Putamen (tissue), 1 donor: ENCODE measurements around the gene EPHA6.

Experiments used
- DNase-seq: peaks from one replicate; pipeline ENCODE4 v3.0.0-alpha.2; 2016; ENCODE audit warnings: low spot score

Gene EPHA6

DNA sequence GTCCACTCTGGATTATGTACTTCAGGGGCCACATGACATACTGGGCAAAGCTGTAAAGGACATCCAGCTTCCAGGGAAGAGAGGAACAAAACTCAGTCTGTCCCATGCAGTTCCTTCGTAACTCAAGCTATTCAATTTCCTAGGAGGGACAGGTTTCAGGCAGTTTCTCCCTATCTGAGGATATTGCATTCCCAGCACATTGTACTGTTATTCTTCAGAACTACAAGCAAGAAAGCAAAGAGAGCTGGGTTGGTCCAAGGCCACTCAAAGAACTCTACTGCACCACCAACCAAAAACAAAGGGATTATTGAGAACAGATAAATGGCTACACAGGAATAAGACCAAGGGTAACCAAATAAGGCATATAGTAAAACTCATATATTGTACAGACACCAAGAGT is 832.5 kb downstream of the EPHA6 start:
- DNase-seq: no peak

DNA sequence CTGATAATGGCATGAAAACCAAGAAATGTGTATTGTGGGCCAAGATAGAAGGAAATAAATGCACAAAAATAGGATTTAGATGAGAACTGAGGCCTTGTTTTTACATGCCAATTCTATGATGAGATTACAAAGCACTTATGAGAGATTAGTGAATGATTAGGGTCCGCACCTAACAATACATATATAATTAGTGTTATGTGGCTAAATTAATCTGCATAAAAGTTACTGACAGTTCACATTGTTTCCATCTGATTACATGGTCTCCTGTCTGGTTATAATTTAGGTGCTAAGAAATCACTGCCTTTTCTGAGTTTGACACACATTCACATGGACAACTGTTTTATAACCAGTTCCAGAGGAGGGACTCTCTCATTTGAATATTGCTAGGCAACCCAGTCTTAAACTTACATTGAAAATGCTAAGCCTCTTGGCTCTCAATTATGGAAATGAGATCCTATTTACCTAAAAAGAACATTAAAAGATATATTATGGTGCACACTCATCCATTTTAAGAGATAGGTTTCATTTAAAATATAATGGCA is 833.1 kb downstream of the EPHA6 start:
- DNase-seq: no peak

DNA sequence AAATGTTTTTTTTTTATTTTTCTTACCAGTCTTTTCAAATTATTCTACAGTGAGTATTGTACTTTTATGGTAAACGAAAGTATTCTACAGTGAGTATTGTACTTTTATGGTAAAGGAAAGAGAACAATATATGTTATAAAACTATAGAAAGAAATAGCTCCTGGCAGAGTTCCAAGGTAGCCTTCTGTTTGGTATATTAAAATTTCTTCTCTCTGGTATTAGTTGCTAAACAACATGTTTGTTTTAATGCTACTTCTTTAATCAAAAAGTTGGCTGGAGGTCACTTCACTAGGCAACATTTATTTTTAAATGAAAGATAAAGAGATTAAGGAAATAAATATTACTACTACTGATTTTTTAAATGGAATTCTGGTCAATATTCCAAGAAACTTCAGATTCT is 841.6 kb downstream of the EPHA6 start:
- no peak for DNase-seq

DNA sequence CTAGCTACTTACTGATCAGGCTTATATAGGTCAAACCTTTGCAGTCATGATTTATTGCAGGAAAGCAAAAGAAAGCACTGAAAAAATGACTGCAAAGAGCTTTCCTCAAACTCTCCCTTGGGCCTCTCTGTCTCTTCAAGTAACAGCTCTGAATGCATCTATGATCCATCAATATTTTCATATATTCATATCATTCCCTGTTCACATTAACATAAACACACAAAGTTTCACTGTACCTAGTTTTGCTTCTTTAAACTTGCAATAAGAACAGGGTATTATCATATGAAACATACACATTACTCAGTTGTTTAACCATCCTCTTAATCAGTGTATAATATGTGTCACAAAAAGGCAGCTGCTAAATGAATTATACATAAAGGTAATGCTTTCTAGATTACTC is 842.2 kb downstream of the EPHA6 start:
- DNase-seq: no peak

DNA sequence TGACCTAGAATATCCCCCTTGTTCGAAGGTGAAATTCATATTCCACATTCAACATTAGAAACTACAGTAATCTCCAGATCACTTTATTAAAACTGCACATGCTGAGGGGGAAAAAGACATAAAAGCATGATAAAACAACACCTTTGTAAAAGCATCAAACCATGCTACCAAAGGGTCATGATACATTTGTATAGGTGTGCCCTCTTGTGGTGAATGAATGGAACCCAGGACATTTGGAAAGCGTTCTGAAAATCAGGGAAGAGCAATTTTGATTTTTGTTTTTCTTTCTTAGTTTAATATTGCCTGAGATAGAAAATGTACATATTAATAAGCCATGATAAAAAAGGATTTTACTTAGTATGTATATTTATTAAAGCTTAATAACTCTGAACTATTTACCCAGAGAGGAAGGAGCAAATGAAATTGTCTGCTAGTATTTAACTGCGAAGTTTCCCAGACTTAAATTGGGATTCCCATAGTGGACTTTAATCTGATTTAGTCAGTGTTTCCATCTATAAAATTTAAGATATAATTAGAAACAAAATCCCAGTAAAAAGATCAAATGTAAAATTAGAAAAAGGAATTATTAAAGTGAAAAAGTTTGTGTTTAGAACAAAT is 844.4 kb downstream of the EPHA6 start:
- peak; percentile 6 for DNase-seq

DNA sequence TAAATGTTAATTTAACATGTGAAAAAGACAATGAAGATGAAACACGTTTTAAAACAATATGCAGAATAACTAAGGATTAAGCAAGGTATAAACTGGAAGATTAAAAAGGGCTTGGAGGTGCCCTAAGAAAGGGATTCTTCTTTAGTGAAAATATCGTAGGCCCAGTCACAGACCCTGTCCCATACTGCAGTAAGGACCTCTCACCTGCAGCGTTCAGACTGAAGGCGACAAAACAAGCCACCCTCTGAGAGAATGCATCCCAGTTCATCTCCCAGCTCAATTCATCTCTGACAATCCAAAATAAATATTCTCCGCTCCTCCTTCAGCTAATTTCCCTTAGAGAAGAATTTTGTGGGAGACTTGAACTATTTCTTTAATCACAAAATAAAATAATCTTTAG is 847.9 kb downstream of the EPHA6 start:
- no peak for DNase-seq

DNA sequence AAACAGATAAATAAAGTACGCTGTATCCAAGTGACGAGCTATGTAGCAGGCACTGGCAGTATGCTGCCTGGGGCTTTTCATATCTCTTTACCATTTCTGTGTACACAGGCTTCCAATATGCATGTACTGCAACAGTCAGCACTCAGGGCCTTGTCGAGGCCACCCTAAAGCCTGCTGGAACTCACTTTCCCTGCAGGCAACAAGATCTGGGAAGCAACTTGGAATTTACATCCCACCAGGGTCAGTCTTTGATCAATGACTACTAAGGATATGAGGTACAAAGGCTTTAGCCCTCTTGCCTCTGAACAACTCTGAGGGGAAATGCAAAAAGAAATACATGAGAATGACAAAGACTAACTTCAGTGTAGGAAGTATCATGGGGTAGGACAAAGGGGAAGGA is 848.4 kb downstream of the EPHA6 start:
- DNase-seq: no peak

DNA sequence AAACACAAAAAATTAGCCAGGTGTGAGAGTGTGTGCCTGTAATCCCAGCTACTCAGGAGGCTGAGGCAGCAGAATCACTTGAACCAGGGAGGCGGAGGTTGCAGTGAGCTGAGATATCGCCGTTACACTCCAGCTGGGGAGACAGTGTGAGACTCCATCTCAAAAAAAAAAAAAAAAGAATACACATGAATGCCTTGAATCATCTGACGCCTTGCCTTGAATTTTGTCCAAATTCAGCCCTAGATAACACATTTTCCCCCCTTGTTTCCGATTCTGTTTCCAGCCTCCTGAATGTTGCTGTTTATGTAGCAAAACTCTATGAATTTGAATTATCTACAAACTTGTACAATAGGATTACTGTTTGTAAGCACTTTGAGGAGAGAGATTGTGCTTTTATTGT is 851.5 kb downstream of the EPHA6 start:
- DNase-seq: no peak

DNA sequence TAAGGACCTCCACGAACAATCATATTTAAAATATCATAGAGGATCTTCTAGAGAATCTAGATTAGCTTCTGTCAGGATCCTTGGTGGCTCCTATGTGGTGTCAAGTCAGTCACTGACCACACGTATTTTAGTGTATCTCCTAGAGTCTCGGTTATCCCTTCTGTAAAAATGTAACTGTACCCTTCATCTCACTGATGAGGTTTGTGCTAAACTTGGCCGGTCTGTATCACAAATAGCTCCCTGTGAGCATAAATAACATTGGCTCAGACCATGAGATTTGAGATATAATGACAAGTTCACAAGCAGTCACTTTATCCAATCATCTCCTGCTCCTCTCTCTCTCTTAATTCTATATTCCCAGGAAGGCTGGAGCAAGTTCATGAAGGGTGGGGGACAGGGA is 856.6 kb downstream of the EPHA6 start:
- no peak for DNase-seq

DNA sequence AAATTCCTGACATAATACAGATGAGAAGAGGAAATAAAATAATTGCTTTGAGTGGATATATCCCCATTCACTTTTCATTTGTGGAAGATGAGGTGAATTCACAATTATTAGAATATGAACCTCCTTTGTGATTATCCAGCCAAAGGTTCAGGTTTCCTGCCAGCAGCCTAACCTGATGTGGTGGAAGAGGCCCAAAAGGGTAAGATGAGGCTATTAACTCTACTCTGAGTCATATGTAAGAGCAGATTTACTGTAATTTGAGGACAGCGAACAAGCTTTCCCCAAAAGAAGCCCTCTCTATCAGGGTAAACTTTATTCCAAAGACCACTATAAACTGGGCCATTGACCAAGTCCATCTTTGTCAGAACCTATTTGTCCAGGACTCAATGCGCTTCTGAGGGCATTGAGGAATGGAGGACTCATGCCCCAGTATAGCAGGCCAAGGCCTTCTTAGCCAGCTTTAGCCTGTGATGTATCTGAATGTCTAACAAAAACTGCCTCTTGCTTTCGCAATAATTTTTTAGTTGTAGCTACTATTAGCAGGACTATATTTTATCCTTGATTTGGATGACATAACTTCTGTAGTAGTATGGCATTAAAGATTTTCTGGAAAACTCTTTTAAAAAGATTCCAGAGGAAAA is 859.1 kb downstream of the EPHA6 start:
- DNase-seq: no peak

DNA sequence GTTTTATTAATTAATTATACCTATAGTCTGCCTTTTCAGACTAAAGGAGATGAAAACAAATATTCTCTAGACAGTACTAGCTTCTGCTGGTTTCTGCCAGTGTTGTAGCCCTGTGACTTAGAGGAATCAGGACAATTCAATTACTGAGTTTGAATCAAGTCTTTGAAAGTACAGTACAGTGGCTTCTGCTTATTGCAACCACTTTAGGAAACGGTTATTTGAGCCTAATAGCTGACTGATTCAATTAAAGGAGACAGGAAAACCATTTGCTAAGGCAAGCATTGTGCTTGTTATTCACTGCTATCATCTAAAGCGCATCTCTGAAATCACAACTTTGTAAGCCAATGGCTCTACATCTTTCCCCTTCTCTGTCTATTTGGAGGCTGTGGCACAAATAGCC is 860.1 kb downstream of the EPHA6 start:
- DNase-seq: no peak

DNA sequence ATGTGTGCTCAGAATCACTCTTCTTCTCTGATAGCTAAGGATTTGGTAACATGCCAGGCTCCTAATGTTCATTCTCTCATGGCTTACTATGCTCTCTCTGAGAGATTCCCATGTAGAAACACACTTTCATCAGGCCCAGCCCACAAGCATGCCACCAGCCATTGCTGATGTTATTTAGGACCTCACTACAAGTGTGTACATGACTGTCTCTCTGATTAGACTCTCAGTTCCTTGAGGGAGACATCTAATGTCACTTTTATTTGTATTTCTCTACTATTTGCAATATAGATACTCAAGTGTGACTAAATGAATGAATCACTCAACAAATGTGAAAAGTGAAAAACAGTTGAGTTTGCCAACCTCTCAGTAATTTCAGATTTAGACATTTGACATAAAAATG is 865.8 kb downstream of the EPHA6 start:
- no peak for DNase-seq

DNA sequence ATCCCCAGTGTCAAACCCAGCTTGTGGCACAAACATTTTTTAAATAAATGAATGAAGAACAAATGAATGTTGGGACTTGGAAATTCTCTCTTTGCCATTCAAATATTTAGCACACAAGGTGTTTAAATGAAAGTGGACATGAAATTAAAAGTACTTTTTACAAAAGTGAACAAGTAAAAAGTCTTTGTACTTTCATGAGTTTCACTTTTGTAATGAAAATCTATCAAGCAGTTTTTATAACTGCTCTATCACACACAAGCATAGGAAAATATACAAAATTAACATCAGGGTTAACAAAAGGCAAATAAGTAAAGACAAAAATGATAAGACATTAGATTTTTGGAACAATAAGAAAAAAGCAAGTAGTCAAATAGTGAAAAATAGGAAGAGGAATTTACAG is 866.3 kb downstream of the EPHA6 start:
- DNase-seq: no peak

DNA sequence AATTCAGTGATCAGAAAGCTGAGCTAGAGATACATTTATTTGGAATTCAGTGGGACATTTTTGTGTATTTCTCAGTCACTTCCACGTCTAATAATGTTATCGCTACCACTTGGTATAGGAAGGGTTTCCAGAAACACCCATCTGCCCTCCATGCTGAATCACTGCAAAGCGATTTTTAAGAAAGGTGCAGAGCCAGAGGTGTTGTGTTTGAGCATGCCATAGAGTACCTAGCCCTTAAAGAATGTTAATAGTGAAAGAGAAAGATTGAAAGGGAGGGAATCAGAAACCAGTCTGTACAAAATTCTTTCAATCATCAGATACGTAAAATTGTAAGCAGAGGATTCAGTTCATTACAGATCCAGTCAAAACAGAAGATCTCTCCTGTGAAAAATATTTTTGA is 870.1 kb downstream of the EPHA6 start:
- DNase-seq: no peak

DNA sequence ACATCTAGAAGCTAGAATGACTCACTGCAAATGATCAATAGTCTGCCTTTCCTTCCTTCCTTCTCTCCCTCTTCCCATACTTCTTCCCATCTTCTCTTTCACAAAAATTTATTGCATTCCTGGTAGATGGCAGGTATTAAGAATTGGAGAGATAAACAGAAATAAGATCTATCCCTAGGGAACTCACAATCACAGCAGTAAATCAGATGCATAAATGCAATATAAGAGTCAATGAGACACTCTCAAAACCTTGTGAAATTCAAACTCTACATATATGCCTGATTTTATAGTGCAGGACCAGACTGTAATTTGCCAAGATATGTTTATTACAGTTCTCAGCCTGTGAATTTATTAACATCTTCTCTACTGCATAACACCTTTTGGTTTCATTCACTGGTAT is 871.9 kb downstream of the EPHA6 start:
- DNase-seq: no peak

DNA sequence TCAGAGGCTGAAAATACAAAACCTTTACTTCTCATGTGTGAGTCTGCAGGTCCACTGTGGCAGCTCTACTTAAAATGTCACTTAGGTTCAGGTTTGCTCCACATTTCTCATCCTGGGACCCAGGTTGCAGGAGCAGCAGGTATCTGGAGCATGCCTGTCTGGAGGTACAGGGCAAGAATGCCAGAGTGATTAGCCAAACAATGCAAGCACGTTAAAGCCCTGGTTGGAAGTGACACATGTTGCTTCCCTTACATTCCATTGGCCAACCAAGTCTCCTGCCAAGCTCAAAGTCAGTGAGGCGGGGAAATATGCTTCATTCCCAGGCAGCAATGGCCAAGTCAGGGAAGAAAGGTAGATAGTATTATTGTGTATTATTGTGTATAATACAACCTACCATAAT is 873.3 kb downstream of the EPHA6 start:
- DNase-seq: no peak

DNA sequence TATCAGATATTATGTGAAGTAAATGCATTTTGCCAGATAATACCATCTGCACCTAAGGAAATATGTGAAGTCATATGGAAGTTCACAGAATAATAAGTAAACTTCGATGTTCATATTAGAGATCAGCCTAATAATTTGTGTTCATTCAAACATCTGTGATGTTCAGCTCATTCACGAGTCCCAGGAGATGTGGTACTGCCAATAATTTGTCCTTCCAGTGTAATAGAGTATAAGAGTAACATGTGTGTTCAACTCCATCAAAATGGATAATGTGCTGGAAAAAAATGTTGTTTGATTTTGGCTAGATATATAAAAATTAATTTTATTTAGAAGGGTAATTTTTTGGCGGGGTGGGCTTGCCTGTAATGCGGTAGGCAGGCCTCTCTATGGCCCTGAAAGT is 874.7 kb downstream of the EPHA6 start:
- no peak for DNase-seq

DNA sequence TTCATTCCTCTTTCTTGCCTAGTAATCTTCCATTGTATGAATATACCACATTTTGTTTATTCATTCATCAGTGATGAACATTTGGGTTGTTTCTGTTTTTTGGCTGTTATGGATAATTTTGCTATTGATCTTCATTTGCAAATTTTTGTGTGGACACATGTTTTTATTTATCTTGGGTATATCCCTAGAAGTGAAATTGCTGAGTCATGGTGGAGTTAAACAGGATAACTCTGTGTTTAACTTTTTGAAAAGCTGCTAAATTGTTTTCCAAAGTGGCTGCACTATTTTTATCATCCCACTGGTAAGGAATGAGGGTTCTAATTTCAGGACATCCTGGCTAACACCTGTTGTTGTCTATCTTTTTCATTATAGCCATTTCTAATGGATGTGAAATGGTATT is 875.6 kb downstream of the EPHA6 start:
- no peak for DNase-seq

DNA sequence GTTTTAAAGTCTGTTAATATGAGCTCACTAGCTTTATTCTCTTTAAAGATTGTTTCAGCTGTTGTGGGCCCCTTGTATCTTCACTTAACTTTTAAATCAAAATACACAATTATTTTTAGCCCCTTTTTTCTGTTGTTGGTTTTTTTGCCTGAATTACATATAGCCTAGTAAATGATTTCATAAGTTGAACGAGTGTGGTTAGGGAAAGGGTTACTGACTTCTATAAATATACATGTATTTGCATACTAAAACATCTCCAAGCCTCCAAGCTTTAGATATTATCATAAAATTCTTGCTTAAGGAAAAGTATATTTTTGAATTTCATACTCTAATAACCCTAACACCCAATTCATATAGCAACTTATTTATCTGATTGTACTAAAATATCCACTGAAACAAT is 877.0 kb downstream of the EPHA6 start:
- no peak for DNase-seq

DNA sequence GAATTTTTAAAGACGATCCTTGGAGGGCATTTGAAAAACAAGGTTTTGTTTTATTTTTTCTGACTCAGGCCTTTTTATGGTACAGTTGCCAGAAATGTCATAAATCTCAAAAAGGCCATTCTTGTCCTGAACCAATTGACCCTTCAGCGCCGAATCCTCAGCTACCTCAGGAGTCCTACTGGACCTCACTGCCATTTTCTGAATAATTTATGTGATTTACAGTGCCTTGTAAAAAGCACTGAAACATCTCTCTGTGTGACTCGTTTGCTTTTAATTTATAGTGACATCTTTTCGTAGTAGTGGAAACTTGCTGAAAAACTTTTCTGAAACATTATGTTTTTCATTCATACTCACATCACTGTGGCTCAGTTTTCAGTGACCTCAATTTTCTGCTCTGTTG is 878.0 kb downstream of the EPHA6 start:
- no peak for DNase-seq

DNA sequence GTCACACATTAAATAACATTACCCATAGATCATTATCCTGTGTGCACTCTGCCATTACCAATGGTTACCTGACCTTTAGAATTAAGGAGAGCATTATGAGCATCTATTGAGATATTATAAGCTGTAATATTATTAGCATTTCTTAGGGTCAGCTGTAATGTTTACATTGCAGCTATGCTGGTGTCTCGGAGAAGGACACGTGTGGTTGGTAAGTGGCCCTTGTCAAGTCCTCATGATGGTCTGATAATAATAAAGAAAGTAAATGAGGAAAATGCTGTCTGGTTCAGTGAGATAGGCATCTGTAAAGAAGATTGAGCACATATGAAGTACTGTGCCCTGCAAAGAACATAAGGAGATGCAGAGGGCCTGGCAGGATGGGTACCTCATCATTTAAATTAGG is 878.4 kb downstream of the EPHA6 start:
- no peak for DNase-seq

DNA sequence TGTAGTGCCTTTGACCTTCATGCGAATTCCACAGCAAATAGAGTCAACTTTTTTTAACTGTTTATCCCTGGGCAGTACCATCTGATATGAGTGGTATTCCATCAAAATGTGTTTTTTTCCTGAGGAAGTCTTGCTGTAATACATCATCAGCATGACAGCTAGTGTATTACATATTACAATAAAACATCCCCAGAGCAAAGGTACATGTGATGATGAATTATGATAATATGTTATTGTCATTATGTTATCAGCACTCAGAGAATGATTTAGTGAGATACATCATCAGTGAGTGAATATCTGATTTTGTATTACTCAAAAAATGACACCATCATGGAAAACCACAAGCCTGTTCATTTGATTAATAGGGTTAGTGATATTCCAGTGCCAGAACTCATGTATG is 880.5 kb downstream of the EPHA6 start:
- no peak for DNase-seq

DNA sequence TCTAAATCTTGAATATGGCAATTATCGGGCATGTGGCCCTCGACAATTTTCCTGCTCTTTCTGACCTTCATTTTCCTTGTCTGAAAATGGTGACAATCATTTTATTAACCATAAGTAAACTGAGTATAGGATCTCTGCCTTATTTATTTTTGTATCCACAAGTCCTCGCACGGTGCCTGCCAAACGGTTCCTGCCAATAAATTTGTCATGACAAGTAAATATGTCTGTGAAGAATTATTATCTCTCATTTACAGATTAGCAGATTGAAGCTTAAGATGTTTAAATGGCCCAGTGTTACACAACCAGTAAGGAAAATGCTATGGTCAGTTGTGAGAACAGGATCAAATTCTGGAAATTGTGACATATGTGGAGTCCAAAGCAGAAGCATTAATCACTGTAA is 884.3 kb downstream of the EPHA6 start:
- DNase-seq: no peak

DNA sequence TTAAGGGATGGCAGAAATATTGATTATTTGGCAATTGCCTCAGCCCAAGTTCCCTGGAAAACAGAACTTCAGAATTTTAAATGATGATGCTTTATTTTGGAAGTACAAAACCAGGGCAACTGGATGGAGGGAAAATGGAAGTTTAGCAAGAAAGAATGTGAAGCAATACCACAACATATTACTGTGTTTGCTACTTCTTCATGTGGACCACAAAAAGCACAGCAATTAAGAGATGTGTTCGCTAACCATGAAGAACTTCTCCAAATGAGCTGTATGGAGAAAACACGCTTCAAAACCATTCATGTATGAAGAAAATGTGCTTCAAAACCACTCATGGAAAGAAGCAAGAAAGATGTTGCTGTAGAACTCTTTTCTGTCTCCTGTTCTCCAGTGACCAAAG is 885.5 kb downstream of the EPHA6 start:
- no peak for DNase-seq
